Esophagus squamous epithelium (tissue), 4 donors: ENCODE measurements around the gene KLK12.

ENCODE experiments used
- POLR2A ChIP-seq, 4 donors: fragments of 450-650 bp; IDR thresholded peaks; one replicate each; pipeline ENCODE4 v1.6.1; 2017; ENCODE audit warnings: antibody characterized with exemption in 4 of 4, mild to moderate bottlenecking in 4 of 4, moderate library complexity in 3 of 4
- TF ChIP-seq, protein P1 (sequence below), 6 experiments: fragments of 450-650 bp in 4 of 6; fragments of 200-600 bp in 2 of 6; sonication (generic) in 2 of 6; IDR thresholded peaks; one replicate each; pipeline ENCODE4 v1.5.1; 2016 to 2019; ENCODE audit warnings: antibody characterized with exemption in 6 of 6, mild to moderate bottlenecking in 4 of 6, moderate library complexity in 4 of 6

DNA sequence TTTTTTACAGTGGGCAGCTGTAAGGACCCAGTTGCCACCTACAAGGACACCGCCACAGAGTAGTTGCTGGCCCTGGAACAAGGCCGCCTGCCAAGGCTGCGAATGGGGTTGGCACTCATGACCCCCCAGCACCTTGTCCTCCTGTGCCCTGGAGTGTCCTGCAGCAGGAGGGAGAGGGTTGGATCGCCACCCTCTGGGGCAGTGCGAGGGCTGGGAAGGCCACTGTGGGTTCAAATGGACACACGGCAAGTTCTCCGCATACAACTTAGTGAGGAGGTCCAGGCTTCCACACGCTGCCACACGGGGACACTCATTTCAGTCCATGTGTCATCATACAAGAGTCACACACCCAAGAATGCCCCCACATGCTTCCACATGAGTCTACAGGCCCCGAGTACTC, 34.4 kb downstream of the KLK12 start:
- TF ChIP-seq, protein P1, sequence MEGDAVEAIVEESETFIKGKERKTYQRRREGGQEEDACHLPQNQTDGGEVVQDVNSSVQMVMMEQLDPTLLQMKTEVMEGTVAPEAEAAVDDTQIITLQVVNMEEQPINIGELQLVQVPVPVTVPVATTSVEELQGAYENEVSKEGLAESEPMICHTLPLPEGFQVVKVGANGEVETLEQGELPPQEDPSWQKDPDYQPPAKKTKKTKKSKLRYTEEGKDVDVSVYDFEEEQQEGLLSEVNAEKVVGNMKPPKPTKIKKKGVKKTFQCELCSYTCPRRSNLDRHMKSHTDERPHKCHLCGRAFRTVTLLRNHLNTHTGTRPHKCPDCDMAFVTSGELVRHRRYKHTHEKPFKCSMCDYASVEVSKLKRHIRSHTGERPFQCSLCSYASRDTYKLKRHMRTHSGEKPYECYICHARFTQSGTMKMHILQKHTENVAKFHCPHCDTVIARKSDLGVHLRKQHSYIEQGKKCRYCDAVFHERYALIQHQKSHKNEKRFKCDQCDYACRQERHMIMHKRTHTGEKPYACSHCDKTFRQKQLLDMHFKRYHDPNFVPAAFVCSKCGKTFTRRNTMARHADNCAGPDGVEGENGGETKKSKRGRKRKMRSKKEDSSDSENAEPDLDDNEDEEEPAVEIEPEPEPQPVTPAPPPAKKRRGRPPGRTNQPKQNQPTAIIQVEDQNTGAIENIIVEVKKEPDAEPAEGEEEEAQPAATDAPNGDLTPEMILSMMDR (IDR thresholded peaks at IDR 0.05): no peak
- TF ChIP-seq POLR2A (IDR thresholded peaks at IDR 0.05): no peak
